Left hindlimb (tissue), 1 donor: ENCODE measurements around the gene PRDM1.

ENCODE experiments used
- DNase-seq: peaks from one replicate; pipeline ENCODE4 v3.0.0-alpha.2; 2018

The PRDM1 gene

GRCh38 chr6:106072501-106073090, 13.5 kb upstream of the PRDM1 start:
- DNase-seq: no peak

- no peak for DNase-seq
Measured at GRCh38 chr6:106074146-106074545, 12.0 kb upstream of the PRDM1 start.

DNA sequence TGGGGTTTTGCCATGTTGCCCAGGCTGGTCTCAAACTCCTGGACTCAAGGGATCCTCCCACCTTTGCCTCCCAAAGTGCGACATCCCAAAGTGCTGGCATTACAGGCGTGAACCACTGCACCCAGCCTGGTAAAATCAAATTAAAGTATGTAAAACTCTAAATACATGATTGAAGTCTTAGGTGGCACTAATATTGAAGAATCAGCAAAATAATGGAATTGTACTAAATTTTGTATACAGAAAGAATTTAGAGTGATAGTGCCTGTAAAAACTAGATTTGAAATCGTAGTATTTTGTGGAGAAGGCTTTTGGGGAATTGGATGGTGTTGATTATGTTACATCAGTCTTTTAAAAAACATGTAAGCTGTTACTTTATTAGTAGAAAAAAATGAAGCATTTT, 10.0 kb upstream of the PRDM1 start:
- DNase-seq: no peak

DNA sequence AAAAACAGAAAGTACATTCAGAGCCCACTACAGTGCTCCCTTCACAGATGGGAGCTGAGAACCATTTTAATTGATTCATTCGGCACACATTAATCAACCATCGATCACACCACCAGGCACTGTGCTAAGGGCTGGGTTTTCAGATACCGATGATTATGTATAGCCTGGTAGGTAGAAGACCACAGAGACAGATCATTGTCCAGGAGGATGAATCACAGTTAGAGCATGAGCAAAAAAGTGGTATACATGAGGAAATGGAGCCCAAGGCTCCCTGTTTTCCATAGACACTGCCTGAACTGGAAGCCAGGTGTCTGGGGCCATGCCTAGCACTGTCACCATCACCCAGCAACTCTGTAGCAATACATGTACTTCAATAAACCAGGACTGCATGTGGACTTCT, 9.0 kb upstream of the PRDM1 start:
- DNase-seq: no peak

DNA sequence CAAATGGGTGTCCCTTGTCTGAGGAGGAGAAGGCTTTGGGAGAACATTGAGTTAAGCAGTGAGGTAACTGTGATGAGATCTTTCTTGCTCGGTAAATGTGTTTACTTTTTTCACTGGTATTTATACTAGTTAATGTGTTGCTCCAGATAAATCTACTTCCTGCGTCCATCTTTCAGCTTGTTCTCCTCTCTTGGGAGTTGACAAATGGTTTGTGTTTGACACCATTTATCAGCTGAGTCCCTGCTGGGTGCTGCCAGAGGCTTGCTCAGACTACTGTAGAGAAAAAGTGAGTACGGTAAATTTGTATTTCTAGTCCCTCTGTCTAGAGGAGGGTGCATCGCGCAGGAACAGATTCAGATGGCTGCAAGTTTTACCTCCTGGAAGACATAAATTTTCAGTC, 8.3 kb upstream of the PRDM1 start:
- DNase-seq: no peak

DNA sequence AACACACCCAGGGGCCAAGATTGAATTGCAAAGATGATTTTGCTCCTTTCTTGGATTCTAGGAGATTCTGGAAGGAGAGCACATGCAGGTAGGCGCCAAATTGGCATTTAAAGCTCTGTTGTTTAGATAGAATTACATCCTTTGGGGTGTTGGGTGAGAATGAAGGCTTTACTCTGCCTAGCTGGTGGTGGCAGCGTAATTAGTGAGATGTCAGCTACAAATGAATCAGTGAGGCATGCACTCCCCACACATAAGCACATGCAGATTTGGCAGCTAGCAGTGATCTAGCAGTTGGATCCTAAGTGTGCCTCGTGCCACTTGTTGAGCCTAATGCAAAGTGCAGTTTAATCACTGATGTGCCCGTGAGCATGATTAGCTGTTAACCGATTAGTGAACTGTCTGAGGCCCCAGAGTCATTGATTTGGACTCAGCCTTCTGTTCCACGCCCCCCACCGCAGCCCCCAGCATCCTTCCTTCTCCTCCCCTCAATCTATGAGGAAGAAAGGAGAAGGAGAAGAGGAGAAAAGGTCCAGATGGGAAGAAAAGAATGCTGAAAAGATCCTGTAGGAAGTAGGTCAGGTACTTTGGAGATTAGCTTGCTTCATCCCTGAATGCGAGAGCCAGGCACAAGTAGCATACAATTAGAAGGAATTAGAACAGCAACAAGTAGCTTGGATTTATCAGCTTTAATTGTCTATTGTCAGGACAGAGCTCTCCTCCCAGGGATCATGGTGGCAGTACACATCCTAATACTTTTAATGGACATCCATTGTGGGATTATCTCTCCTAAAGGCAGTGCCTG, 6.0 kb upstream of the PRDM1 start:
- DNase-seq: no peak

DNA sequence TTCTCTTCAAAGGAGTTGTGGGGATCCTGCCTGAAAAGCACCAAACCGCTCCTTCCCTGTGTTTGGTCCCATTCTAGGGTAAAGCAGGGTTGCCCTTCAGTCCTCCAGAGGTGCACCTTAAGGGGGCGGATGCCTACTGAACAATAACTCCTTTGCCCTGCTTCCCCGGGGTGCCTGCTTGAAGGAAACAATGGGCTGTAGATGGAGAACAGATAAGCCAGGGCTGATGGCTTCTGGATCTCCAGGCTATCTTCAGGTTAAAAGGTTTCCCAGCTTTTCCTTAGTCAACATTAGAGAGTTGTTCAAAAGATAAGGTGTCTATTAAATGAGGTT, 5.4 kb upstream of the PRDM1 start:
- no peak for DNase-seq

- DNase-seq: no peak
Measured at GRCh38 chr6:106081715-106082114, 4.4 kb upstream of the PRDM1 start.

DNA sequence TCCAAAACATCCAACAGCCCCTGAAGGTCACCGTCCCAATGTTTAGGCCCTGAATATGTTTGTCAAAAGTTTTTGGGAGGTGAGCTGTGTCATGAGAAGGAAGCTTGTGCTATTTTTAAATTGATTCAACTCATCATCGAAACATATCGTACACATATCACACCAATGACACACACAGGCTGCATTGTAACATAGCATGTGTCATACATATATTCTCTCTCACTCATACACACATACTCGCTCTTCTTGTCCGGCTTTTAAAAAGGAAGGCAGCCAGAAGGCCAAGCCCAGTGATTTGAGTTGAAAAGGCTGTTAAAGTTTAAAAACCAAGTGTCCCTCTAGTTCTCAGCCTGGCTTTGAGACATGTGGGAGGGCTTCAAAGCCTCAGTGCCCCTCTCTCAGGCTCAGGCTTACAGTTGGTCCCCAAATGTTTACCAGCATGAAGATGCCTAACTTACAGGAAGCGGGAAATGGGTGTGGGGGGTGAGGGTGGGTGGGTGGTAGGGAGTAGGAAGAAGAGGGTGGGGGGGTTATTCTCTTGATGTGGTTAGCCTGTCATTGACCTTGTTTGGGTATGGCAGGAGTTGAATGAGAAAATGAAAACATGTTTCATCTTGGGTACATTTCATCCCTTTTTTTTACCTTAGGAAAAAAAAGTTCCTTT, 3.3 kb upstream of the PRDM1 start:
- DNase-seq: no peak

GRCh38 chr6:106083618-106084017, 2.5 kb upstream of the PRDM1 start:
- DNase-seq: no peak

DNA sequence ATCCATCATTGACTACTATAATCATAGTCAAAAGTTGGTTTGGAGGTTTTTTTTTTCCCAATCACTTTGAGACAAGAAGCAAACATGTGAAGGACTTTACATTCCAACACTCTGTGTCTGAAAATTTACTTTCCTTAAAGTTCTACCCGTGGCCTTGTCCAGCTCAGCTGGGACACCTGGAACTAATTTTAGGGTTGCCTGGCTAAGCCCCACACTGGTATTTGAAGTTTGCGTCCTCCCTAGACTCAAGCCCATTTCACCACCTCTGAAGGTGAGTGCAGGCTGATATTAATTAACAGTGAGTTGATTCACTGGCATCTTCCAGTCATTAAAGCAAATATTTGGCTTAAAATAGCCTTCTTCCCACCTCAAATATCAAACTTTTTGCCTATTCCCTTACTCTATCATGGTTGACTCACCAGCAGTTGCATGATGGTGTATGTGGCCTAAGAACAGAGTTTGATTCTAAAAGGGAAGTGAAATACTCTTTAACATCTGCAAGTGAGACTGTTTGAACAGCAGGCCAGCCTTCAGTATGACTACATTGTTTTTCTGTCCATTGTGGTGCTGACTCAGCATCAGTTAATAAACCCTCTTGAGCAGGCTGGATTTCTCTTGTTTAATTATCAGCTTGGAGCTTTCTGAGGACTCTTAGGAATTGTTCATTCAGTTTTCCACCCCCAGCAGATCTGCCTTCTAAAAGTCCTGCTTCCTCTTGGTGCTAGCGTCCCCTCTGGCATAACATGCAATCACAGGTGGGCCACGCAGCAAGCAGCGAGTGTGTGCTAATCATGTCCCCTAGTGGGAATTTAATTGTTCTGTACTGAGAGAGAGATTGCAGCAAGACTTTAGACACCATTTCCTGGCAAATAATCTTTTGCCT, 1.8 kb upstream of the PRDM1 start:
- no peak for DNase-seq

DNA sequence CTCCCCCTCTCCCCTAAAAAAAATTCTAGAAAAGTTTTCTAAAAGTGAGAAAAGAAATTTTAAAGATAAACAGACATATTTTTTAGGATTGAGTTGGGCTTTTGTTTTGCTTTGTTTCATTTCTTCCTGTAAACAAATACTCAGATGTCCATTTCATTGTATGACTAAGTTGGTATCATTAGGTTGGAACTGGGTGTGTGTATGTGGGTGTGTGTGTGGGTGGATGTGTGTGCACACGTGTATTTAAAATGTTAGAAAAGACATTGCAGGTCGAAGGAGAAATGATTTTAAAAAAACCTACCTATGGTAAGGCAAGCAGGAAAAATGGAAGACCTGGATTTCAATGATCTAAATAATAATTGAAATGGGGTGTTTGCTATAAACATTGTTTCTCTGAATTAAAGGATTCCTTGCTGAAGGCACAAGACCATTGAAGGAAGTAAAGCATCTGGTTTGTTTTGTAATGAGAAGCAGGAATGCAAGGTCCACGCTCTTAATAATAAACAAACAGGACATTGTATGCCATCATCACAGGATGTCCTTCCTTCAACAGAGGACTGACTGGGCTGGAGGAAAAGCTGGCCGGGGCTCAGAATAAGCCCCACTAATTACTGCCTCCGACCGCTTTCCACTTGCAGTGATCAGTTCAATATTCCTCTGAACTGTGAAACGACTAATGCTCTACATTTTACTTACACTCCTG, 996 bp upstream of the PRDM1 start:
- DNase-seq: no peak

- DNase-seq: no peak
Measured at GRCh38 chr6:106085692-106085983, 498 bp upstream of the PRDM1 start.

GRCh38 chr6:106086814-106087175, 659 bp downstream of the PRDM1 start:
- no peak for DNase-seq

DNA sequence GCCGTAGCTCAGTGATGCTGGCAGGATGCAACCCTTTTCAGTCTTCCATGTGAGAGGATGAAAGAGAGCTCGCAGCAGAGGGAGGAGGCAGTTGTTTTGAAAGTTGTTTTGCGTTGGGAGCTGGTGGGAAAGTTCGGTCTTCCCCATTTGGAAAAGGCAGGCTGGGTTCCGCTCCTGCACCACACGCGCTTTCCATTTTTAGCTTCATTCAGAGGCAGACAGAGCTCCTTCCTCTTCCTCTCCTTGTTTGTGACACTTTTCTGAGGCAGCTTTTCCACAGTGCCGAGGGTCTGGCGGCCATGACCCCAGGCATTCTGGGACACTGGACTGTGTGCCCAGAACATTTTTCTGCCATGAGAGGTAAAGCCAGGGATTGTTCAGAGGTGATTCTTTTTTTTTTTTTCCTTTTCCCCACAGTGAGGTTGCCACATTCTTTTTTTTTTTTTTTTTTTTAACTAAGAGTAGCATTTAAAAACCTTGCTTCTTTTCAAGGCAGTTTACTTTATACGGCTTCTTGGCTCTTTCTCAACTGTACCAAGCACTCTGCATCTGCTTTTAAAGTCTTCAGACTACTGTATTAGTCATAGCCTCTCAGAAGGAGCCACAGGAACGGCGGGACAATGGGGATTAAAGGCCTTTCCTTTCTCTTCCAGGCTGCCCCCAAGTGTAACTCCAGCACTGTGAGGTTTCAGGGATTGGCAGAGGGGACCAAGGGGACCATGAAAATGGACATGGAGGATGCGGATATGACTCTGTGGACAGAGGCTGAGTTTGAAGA, 1.6 kb downstream of the PRDM1 start:
- peak; percentile 36 for DNase-seq

GRCh38 chr6:106090001-106090400, 3.9 kb downstream of the PRDM1 start:
- DNase-seq: no peak

- no peak for DNase-seq
Measured at GRCh38 chr6:106092279-106092678, 6.1 kb downstream of the PRDM1 start.

DNA sequence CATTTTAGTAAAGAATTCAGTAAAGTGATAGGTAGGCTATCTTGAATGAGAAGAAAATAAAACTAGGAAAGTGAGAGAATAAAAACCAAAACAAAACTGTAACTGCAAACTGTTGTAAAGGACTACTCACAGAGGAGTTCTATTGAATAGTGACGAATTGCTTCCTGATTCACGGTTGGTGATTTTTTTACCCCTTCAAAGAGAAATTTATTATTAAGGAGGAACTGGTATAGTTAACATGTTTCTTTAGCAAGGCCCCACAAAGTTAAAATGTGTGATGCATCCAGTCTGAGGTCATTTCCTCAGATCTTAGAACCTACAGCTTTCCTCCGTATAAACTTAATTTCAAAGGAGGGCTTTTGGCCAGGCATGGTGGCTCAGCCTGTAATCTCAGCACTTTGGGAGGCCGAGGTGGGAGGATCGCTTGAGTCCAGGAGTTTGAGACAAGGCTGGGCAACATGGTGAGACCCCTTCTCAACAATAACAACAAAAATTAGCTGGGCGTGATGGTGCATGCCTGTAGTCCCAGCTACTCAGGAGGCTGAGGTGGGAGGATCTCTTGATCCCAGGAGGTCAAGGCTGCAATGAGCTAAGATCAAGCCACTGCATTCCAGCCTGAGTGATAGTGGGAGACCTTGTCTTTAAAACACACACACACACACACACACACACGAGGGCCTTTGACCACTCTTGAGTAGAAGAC, 8.3 kb downstream of the PRDM1 start:
- DNase-seq: no peak

DNA sequence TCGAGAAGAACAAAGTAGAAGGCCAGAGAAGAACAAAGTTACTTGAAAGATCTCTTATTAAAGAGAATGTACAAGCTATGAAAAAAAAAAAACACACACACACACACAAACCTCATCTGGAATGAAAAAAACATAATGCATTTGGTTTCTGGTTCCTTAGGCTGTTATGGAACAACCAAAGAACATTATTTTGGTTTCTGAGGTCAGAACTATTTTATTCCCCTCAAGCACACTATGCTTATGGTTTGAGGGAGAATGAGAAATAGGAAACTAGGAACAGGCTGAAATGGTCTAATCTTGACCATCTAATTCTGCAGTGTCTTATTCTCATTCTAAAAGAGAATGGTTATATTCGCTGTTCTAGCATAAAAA, 8.8 kb downstream of the PRDM1 start:
- DNase-seq: no peak

DNA sequence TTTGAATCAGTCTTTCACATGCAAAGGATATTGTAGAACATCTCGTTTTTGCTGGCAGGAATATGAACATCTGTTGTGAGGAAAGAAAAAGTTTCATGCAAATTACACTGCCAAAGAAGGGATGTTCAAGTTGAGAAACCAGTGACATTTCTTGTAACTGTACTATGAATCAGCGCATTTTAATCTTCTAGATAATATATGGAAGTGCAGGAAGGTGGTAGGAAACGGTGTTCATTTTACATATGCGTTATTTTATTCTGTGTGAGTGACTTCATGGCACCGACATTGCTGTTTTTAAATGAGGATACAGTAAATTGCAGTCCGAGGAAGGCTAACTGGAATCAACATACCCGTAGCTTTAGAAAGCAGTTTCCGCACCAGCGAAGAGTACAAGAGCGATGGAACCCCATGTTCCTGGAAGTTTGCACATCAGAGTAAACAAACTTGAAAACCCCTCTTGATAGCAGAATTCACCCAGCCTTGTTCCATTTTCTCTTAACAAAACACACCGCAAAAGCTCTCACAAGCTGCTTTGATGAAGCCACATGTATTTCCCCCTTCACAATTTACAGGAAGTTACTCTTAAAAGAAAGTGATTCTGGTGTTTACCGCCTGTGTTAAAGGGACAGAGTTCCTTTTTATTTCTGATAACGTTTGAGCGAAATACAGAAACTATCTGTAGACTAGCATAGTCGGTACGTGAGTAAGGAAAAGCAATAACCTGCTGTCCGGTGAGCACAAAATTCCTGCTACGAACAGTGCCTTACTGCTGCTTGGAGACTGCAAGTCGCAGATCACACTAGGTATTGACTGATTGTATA, 11.5 kb downstream of the PRDM1 start:
- no peak for DNase-seq
